Glutamatergic neuron (in vitro differentiated cells): Measurements from ENCODE around the gene NTRK3. TPM values are rescaled to one million over a fixed set of nuclear protein-coding genes. Genes with fewer than 3 reads are reported as not detected.

ENCODE experiments used
- DNase-seq: peaks from one replicate; pipeline ENCODE4 v3.0.0; 2022
- H3K27ac Mint-ChIP-seq: one replicate; pipeline ENCODE4 v1.8.0; 2020; ENCODE audit warnings: mild to moderate bottlenecking, mixed read lengths, inconsistent platforms; ENCODE audit not compliant: unreplicated experiment
- H3K27me3 Mint-ChIP-seq: one replicate; pipeline ENCODE4 v1.8.0; 2020; ENCODE audit warnings: mild to moderate bottlenecking, moderate library complexity, mixed read lengths, inconsistent platforms; ENCODE audit not compliant: unreplicated experiment
- H3K36me3 Mint-ChIP-seq: one replicate; pipeline ENCODE4 v1.8.0; 2020; ENCODE audit warnings: mild to moderate bottlenecking, mixed read lengths, inconsistent platforms; ENCODE audit not compliant: unreplicated experiment
- H3K4me1 Mint-ChIP-seq: one replicate; pipeline ENCODE4 v1.8.0; 2020; ENCODE audit warnings: mild to moderate bottlenecking, low read depth, mixed read lengths, inconsistent platforms; ENCODE audit not compliant: unreplicated experiment
- H3K4me3 Mint-ChIP-seq: one replicate; pipeline ENCODE4 v1.8.0; 2020; ENCODE audit warnings: mild to moderate bottlenecking, mixed read lengths, inconsistent platforms; ENCODE audit not compliant: unreplicated experiment
- H3K9me3 Mint-ChIP-seq: one replicate; pipeline ENCODE4 v1.8.0; 2020; ENCODE audit warnings: mild to moderate bottlenecking, moderate library complexity, mixed read lengths, inconsistent platforms; ENCODE audit not compliant: unreplicated experiment
- total RNA-seq: library from RNA; stranded (reverse); fragmentation: NEBNext Ultra II Directional; extraction: Animal tissue kit (Norgen Biotek cat#: 25700); gene quantifications from one replicate; pipeline ENCODE4 v1.2.1, GENCODE V29; 2021; ENCODE audit not compliant: unreplicated experiment
- TF ChIP-seq, protein P1 (sequence below): fragments of 200-600 bp; sonication (generic); IDR thresholded peaks from one replicate; pipeline ENCODE4 v1.5.0; 2021; ENCODE audit not compliant: partially characterized antibody, unreplicated experiment

NTRK3 gene
- total RNA-seq, 1 donor from 2014 or later, result 9.5 TPM

DNA sequence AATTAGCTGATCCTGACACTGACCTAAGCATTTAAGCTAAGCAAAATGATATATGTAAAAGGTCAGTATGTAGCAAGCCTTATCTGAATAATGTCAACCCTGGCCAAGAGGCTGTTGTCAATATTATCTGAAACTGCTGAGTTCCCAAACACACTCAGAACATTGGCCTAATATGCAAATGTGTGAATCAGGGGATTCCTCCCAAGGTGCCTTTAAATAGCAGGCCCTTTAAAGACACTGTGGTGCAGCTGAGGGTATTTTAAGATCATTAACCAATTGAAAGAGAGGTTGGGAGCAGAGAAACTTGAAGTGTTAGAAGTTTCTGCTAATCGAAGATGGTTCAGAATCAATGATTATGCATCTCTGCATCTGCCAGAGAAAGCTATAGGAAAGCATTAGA, 207.0 kb downstream of the NTRK3 start:
- TF ChIP-seq, protein P1, sequence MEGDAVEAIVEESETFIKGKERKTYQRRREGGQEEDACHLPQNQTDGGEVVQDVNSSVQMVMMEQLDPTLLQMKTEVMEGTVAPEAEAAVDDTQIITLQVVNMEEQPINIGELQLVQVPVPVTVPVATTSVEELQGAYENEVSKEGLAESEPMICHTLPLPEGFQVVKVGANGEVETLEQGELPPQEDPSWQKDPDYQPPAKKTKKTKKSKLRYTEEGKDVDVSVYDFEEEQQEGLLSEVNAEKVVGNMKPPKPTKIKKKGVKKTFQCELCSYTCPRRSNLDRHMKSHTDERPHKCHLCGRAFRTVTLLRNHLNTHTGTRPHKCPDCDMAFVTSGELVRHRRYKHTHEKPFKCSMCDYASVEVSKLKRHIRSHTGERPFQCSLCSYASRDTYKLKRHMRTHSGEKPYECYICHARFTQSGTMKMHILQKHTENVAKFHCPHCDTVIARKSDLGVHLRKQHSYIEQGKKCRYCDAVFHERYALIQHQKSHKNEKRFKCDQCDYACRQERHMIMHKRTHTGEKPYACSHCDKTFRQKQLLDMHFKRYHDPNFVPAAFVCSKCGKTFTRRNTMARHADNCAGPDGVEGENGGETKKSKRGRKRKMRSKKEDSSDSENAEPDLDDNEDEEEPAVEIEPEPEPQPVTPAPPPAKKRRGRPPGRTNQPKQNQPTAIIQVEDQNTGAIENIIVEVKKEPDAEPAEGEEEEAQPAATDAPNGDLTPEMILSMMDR, result no peak
- no peaks in the 10 kb centered on the region for H3K36me3 Mint-ChIP-seq
- peaks cover 2% of the 10 kb centered on the region for H3K27me3 Mint-ChIP-seq
- H3K4me1 Mint-ChIP-seq, result no peaks in the 10 kb centered on the region
- H3K9me3 Mint-ChIP-seq, result peaks cover 3% of the 10 kb centered on the region
- no peak overlapping the region for H3K27ac Mint-ChIP-seq
- no peak overlapping the region for H3K4me3 Mint-ChIP-seq
- DNase-seq, result no peak

DNA sequence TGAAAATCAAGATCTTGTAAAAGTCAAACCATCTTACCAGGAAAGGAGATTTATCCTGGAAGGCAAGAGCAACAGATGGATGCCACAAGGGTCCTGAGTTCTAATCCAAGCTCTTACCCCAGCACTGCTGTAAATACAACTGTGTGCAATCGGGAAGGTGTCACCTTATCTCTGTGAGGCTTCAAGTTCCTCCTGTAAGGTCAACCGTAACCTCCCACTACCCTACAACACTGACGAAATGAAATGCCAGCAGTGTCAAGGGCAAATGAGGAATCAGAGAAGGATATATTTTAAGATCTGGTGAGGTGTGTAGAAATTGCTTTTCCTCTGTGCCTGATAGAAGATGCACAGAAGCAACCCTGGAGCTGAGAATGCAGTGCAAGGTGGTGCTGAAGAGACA, 207.8 kb downstream of the NTRK3 start:
- Mint-ChIP-seq H3K4me3 (no peak overlapping the region), H3K9me3 (peaks cover 3% of the 10 kb centered on the region), H3K36me3 (no peaks in the 10 kb centered on the region)

DNA sequence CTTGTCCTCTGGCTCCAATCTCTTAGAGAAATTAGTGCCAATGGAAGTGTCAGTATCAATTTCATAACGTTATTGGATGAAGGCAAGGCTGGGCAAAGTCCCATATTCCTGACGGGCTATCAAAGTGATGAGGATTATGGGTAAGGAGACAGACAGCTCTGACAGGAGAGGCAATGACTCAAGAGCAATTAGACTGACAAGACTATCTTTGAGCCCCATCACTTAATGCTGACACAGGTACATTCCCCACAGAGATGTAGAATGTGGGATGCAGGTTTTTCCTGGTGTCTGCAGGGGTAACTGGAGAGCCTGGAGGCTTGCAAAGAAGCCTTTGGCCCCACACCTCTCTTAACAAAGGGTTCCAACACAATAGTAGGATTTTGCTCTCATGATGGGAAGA, 208.3 kb downstream of the NTRK3 start:
- DNase-seq, result no peak
- TF ChIP-seq, protein P1, result no peak
- Mint-ChIP-seq H3K36me3 (no peaks in the 10 kb centered on the region), H3K4me3 (no peak overlapping the region), H3K4me1 (no peaks in the 10 kb centered on the region), H3K27me3 (peaks cover 2% of the 10 kb centered on the region), H3K27ac (no peak overlapping the region), H3K9me3 (peaks cover 3% of the 10 kb centered on the region)

More for the DNA sequence above, 207.8 kb downstream of the NTRK3 start:
- Mint-ChIP-seq H3K4me1 (no peaks in the 10 kb centered on the region), H3K27ac (no peak overlapping the region), H3K27me3 (peaks cover 2% of the 10 kb centered on the region)
- no peak for DNase-seq
- TF ChIP-seq, protein P1, result no peak

- TF ChIP-seq, protein P1, result no peak
- Mint-ChIP-seq H3K4me1 (no peaks in the 10 kb centered on the region), H3K9me3 (peaks cover 3% of the 10 kb centered on the region), H3K4me3 (no peak overlapping the region), H3K36me3 (no peaks in the 10 kb centered on the region), H3K27ac (no peak overlapping the region), H3K27me3 (peaks cover 2% of the 10 kb centered on the region)
- DNase-seq, result no peak
Observed at GRCh38 chr15:88046576-88047129, 209.9 kb downstream of the NTRK3 start.

DNA sequence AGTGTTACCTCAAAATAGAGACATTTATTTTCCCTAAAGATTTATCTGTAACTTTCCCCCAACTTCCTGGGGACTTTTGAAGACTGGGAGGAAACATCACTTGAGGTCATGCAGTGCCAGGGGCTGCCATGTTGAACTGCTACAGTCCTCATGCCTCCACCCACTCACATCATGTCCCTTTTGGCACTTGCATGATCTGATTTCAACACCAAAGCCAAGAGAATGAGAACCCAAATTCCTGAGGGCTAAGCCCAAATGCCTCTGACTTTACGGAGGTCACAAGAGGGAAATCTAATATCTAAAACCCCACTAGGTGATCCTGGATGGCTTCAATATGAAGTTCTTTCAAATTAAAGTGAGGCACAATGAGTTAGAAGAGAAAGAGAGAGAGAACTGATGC, 213.1 kb downstream of the NTRK3 start:
- Mint-ChIP-seq H3K9me3 (peaks cover 5% of the 10 kb centered on the region), H3K36me3 (no peaks in the 10 kb centered on the region), H3K27ac (no peak overlapping the region), H3K4me3 (no peak overlapping the region), H3K4me1 (peaks cover 5% of the 10 kb centered on the region), H3K27me3 (no peaks in the 10 kb centered on the region)
- TF ChIP-seq, protein P1, result no peak
- DNase-seq, result no peak
